Neural progenitor cell (in vitro differentiated cells): ENCODE measurements around the gene RNF225. TPM values are rescaled to one million over a fixed set of nuclear protein-coding genes. Genes with fewer than 3 reads are reported as not detected.
"Not testable (repeated sequence)": the region's sequence is repeated elsewhere in the genome, so short reads cannot be mapped to it uniquely, and the experiment has no call there.

Source experiments
- DNase-seq: peaks from one replicate; pipeline ENCODE4 v3.0.0-alpha.2; 2016; ENCODE audit warnings: low spot score
- H2AFZ ChIP-seq: fragments of 200-600 bp; sonication (generic); replicated peaks from 2 replicates; pipeline ENCODE4 v1.6.1; 2016; ENCODE audit warnings: antibody characterized with exemption
- H3F3A ChIP-seq: fragments of 200-600 bp; sonication (generic); 2 replicates; pipeline ENCODE4 v1.6.1; 2016; ENCODE audit warnings: antibody characterized with exemption, low read depth
- H3K27ac ChIP-seq: fragments of 200-600 bp; sonication (generic); 2 replicates; pipeline ENCODE4 v1.5.1; 2016; ENCODE audit warnings: mild to moderate bottlenecking
- H3K27me3 ChIP-seq: fragments of 200-600 bp; sonication (generic); 2 replicates; pipeline ENCODE4 v1.6.1; 2016; ENCODE audit warnings: mild to moderate bottlenecking, moderate library complexity
- H3K36me3 ChIP-seq: fragments of 200-600 bp; sonication (generic); 2 replicates; pipeline ENCODE4 v1.5.1; 2016
- H3K4me1 ChIP-seq: fragments of 200-600 bp; sonication (generic); 2 replicates; pipeline ENCODE4 v1.6.1; 2016; ENCODE audit warnings: mixed run types
- H3K4me2 ChIP-seq: fragments of 200-600 bp; sonication (generic); 2 replicates; pipeline ENCODE4 v1.6.1; 2016
- H3K4me3 ChIP-seq: fragments of 200-600 bp; sonication (generic); 2 replicates; pipeline ENCODE4 v1.5.1; 2016
- H3K79me2 ChIP-seq: fragments of 200-600 bp; sonication (generic); 2 replicates; pipeline ENCODE4 v1.6.1; 2016; ENCODE audit warnings: low read depth
- H3K9ac ChIP-seq: fragments of 200-600 bp; sonication (generic); 2 replicates; pipeline ENCODE4 v1.6.1; 2016
- H3K9me3 ChIP-seq: fragments of 200-600 bp; sonication (generic); 2 replicates; pipeline ENCODE4 v1.5.1; 2016; ENCODE audit warnings: low read depth
- H4K20me1 ChIP-seq: fragments of 200-600 bp; sonication (generic); 2 replicates; pipeline ENCODE4 v1.6.1; 2016; ENCODE audit warnings: low read depth
- H3K27ac Mint-ChIP-seq: 3 replicates; pipeline ENCODE4 v1.8.0; 2021; ENCODE audit warnings: mixed read lengths
- H3K27me3 Mint-ChIP-seq: 2 replicates; pipeline ENCODE4 v1.8.0; 2022; ENCODE audit warnings: low read depth, mild to moderate bottlenecking, inconsistent platforms, moderate library complexity, mixed read lengths; ENCODE audit not compliant: insufficient read depth
- H3K36me3 Mint-ChIP-seq: 3 replicates; pipeline ENCODE4 v1.8.0; 2021; ENCODE audit warnings: mixed read lengths
- H3K4me1 Mint-ChIP-seq: 3 replicates; pipeline ENCODE4 v1.8.0; 2021; ENCODE audit warnings: mixed read lengths
- H3K4me3 Mint-ChIP-seq: 3 replicates; pipeline ENCODE4 v1.8.0; 2021; ENCODE audit warnings: mild to moderate bottlenecking, moderate library complexity, mixed read lengths
- H3K9me3 Mint-ChIP-seq: 3 replicates; pipeline ENCODE4 v1.8.0; 2020; ENCODE audit warnings: mixed read lengths
- CTCF ChIP-seq: fragments of 200-600 bp; sonication (generic); IDR thresholded peaks from 2 replicates; pipeline ENCODE4 v1.5.1; 2017; ENCODE audit warnings: antibody characterized with exemption, mild to moderate bottlenecking
- EZH2 ChIP-seq: fragments of 200-600 bp; sonication (generic); IDR thresholded peaks from 2 replicates; pipeline ENCODE4 v1.6.1; 2017; ENCODE audit warnings: antibody characterized with exemption, mild to moderate bottlenecking, moderate library complexity
- EZH2phosphoT487 ChIP-seq: fragments of 200-600 bp; sonication (generic); IDR thresholded peaks from 2 replicates; pipeline ENCODE4 v1.6.1; 2017; ENCODE audit warnings: antibody characterized with exemption
- microRNA-seq: library from miRNA; unstranded; fragments of <30 nt; microRNA quantifications from one replicate; pipeline ENCODE4, GENCODE V29; 2016
- small RNA-seq: library from RNA; depleted of rRNA; stranded (forward); fragments of <200 nt; gene quantifications from one replicate; pipeline ENCODE3, GENCODE V24; 2015
- total RNA-seq: library from RNA; depleted of rRNA; stranded (reverse); fragments of >200 nt; gene quantifications from 2 replicates; pipeline ENCODE4 v1.2.3, GENCODE V29; 2015; ENCODE audit warnings: low replicate concordance

Gene RNF225
- total RNA-seq, 1 donor from 2014 or later: not detected

- Mint-ChIP-seq H3K9me3 (peaks cover 51% of the 10 kb centered on the region), H3K27ac (peak within 1 kb of the TSS; percentile 90), H3K27me3 (peaks cover 4% of the 10 kb centered on the region), H3K4me1 (peaks cover 9% of the 10 kb centered on the region), H3K36me3 (peaks cover 40% of the 10 kb centered on the region), H3K4me3 (peak within 1 kb of the TSS; percentile 86)
- TF ChIP-seq EZH2phosphoT487: no peak
- TF ChIP-seq CTCF: no peak
- no peak for TF ChIP-seq EZH2
- no peaks in the 10 kb centered on the region for H3K36me3 ChIP-seq
- H3K79me2 ChIP-seq: no peaks in the 10 kb centered on the region
- H3K27ac ChIP-seq: no peak within 1 kb of the TSS
- H3F3A ChIP-seq: no peaks in the 10 kb centered on the region
- H4K20me1 ChIP-seq: no peaks in the 10 kb centered on the region
- no peaks in the 10 kb centered on the region for H3K4me1 ChIP-seq
- H3K4me3 ChIP-seq: peak within 1 kb of the TSS; percentile 37
- H3K27me3 ChIP-seq: peaks cover 16% of the 10 kb centered on the region
- peak within 1 kb of the TSS; percentile 26 for H2AFZ ChIP-seq
- H3K4me2 ChIP-seq: peak within 1 kb of the TSS; percentile 60
- H3K9ac ChIP-seq: no peak within 1 kb of the TSS
- peak; percentile 85 for DNase-seq
- peaks cover 7% of the 10 kb centered on the region for H3K9me3 ChIP-seq
Observed at GRCh38 chr19:58439576-58440554, 44.4 kb downstream of the RNF225 start, which contains the start of gene ZNF132. Gene ZNF132 (minus strand): TSS chr19:58440153. CDS start chr19:58439821, 332 bp downstream.

DNA sequence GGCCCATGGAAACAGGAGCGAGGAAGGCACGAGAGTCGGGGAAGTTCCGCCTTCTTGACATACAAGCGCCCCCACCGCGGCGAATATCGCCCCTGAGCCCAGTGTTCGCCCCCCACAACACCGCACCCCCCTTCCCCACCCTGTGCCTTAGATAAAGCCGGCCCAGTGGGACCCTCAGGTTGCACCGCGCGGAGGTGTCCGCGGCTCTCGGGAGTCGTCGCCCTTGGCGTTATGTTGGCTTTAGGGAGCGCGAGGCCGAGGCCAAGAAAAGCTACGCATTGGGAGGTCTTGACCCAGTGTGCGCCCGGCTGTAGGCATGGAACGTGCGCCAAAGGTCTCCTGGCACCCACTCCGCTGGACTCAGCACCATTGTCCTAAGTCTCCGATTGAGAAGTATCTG lies 45.1 kb downstream of the RNF225 start:
- no peak overlapping the region for H3K4me2 ChIP-seq
- H3F3A ChIP-seq: no peaks in the 10 kb centered on the region
- Mint-ChIP-seq H3K27me3 (peaks cover 4% of the 10 kb centered on the region), H3K4me1 (peaks cover 9% of the 10 kb centered on the region), H3K9me3 (peaks cover 46% of the 10 kb centered on the region), H3K4me3 (peak overlapping the region; percentile 86), H3K36me3 (peaks cover 33% of the 10 kb centered on the region), H3K27ac (peak overlapping the region; percentile 90)
- peak overlapping the region; percentile 26 for H2AFZ ChIP-seq
- H3K36me3 ChIP-seq: no peaks in the 10 kb centered on the region
- no peaks in the 10 kb centered on the region for H3K4me1 ChIP-seq
- H4K20me1 ChIP-seq: no peaks in the 10 kb centered on the region
- no peak for DNase-seq
- no peak overlapping the region for H3K9ac ChIP-seq
- no peaks in the 10 kb centered on the region for H3K79me2 ChIP-seq
- peak overlapping the region; percentile 37 for H3K4me3 ChIP-seq
- TF ChIP-seq EZH2 (no peak), CTCF (no peak), EZH2phosphoT487 (no peak)
- H3K27me3 ChIP-seq: peaks cover 22% of the 10 kb centered on the region
- no peak overlapping the region for H3K27ac ChIP-seq
- H3K9me3 ChIP-seq: peaks cover under 1% of the 10 kb centered on the region

DNA sequence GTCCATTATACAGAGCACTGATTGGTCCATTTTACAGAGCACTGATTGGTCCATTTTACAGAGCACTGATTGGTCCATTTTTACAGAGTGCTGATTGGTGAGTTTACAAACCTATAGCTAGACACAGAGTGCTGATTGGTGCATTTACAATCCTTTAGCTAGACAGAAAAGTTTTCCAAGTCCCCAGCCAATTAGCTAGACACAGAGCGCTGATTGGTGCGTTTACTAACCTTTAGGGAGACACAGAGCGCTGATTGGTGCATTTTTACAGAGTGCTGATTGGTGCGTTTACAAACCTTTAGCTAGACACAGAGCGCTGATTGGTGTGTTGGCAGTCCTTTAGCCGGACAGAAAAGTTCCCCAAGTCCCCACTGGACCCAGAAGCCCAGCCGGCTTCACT lies 47.5 kb downstream of the RNF225 start:
- H3K4me1 ChIP-seq: not testable (repeated sequence)
- H3K9me3 Mint-ChIP-seq: peaks cover 36% of the 10 kb centered on the region

More for the DNA sequence above, 47.5 kb downstream of the RNF225 start:
- not testable (repeated sequence) for H3K79me2 ChIP-seq, H3K36me3 ChIP-seq, H3K4me1 Mint-ChIP-seq, H3K27ac ChIP-seq, H3K9ac ChIP-seq, H3K4me2 ChIP-seq, H3F3A ChIP-seq, H3K27ac Mint-ChIP-seq, DNase-seq, H4K20me1 ChIP-seq, H3K4me3 ChIP-seq, H3K4me3 Mint-ChIP-seq, H3K9me3 ChIP-seq, H2AFZ ChIP-seq
- peaks cover 29% of the 10 kb centered on the region for H3K27me3 ChIP-seq
- Mint-ChIP-seq H3K27me3 (peaks cover 13% of the 10 kb centered on the region), H3K36me3 (peaks cover 16% of the 10 kb centered on the region)

Small RNA genes lying within 50 kb of the gene (microRNA-seq; reads per million reads assigned to microRNA genes)
- gene MIR4754: not detected

Small RNA genes lying within 50 kb of the gene (small RNA-seq; reads per million reads assigned to genes)
- not detected for gene MIR4754
- gene RNA5SP473: not detected

Other genes with a start within 250 kb of the RNF225 start
- gene ZNF329, start 244.9 kb upstream of the RNF225 start, total RNA-seq: 28.4 and 36.2 TPM in 2 replicates
- gene ZNF274, start 212.6 kb upstream of the RNF225 start, total RNA-seq: 39.3 and 43.0 TPM in 2 replicates
- 86.0 and 104 TPM in 2 replicates for gene ZNF544, start 166.7 kb upstream of the RNF225 start, total RNA-seq
- 18.6 and 24.0 TPM in 2 replicates for gene ZNF8, start 116.7 kb upstream of the RNF225 start, total RNA-seq
- gene ERVK3-1, start 90.3 kb upstream of the RNF225 start, total RNA-seq: 49.8 and 49.9 TPM in 2 replicates
- 1.5 and 2.4 TPM in 2 replicates for gene ZSCAN22, start 68.7 kb upstream of the RNF225 start, total RNA-seq
- 7.5 and 37.1 TPM in 2 replicates for gene A1BG, start 42.2 kb upstream of the RNF225 start, total RNA-seq
- 3.7 and 8.0 TPM in 2 replicates for gene ZNF497, start 32.9 kb upstream of the RNF225 start, total RNA-seq
- 1.4 and 8.5 TPM in 2 replicates for gene ZNF837, start 14.6 kb upstream of the RNF225 start, total RNA-seq
- gene RPS5, start 8.4 kb upstream of the RNF225 start, total RNA-seq: 1,938 and 2,407 TPM in 2 replicates
- gene ZNF584, start 13.0 kb downstream of the RNF225 start, total RNA-seq: 6.9 and 9.3 TPM in 2 replicates
- gene ZNF132, start 44.5 kb downstream of the RNF225 start, total RNA-seq: 1.0 and 1.4 TPM in 2 replicates
- gene ZNF324B, start 56.0 kb downstream of the RNF225 start, total RNA-seq: 3.2 TPM in 2 replicates
- gene ZNF324, start 71.4 kb downstream of the RNF225 start, total RNA-seq: 4.2 and 14.8 TPM in 2 replicates
- 4.4 and 13.2 TPM in 2 replicates for gene ZNF446, start 80.7 kb downstream of the RNF225 start, total RNA-seq
- 11.2 and 17.1 TPM in 2 replicates for gene SLC27A5, start 116.3 kb downstream of the RNF225 start, total RNA-seq
- 2.2 and 12.8 TPM in 2 replicates for gene ZBTB45, start 124.2 kb downstream of the RNF225 start, total RNA-seq
- 390 and 678 TPM in 2 replicates for gene TRIM28, start 148.4 kb downstream of the RNF225 start, total RNA-seq
- 141 and 148 TPM in 2 replicates for gene CHMP2A, start 159.4 kb downstream of the RNF225 start, total RNA-seq
- 59.3 and 73.3 TPM in 2 replicates for gene UBE2M, start 163.0 kb downstream of the RNF225 start, total RNA-seq
- 8.4 and 32.3 TPM in 2 replicates for gene MZF1, start 177.7 kb downstream of the RNF225 start, total RNA-seq